H9 (cell line): ENCODE measurements around the gene LIN9. TPM values are rescaled to one million over a fixed set of nuclear protein-coding genes. Genes with fewer than 3 reads are reported as not detected.

Source experiments
- DNase-seq: peaks from one replicate; pipeline ENCODE4 v3.0.0-alpha.2; 2017
- H2AFZ ChIP-seq: one replicate; pipeline ENCODE4 v1.6.1; 2013; ENCODE audit warnings: mild to moderate bottlenecking, low read length, control low read depth, moderate library complexity
- H2AK5ac ChIP-seq: 2 replicates; pipeline ENCODE4 v1.6.1; 2013; ENCODE audit warnings: low read length, control low read depth, mixed read lengths; ENCODE audit not compliant: insufficient read length
- H2BK120ac ChIP-seq: one replicate; pipeline ENCODE4 v1.6.1; 2013; ENCODE audit warnings: low read depth, mild to moderate bottlenecking, low read length, control low read depth, inconsistent platforms; ENCODE audit not compliant: poor library complexity, severe bottlenecking
- H2BK12ac ChIP-seq: 2 replicates; pipeline ENCODE4 v1.6.1; 2013; ENCODE audit warnings: low read length, control low read depth, mixed read lengths, low read depth; ENCODE audit not compliant: insufficient read length
- H2BK15ac ChIP-seq: 2 replicates; pipeline ENCODE4 v1.6.1; 2013; ENCODE audit warnings: low read depth, low read length, control low read depth
- H2BK20ac ChIP-seq: one replicate; pipeline ENCODE4 v1.6.1; 2013; ENCODE audit warnings: low read depth, mild to moderate bottlenecking, low read length, control low read depth, inconsistent platforms; ENCODE audit not compliant: poor library complexity, severe bottlenecking
- H2BK5ac ChIP-seq: 2 replicates; pipeline ENCODE4 v1.6.1; 2013; ENCODE audit warnings: low read length, control low read depth, mixed read lengths; ENCODE audit not compliant: insufficient read length
- H3K14ac ChIP-seq: 2 replicates; pipeline ENCODE4 v1.6.1; 2013; ENCODE audit warnings: low read length, control low read depth; ENCODE audit not compliant: insufficient read depth
- H3K18ac ChIP-seq: 2 replicates; pipeline ENCODE4 v1.6.1; 2013; ENCODE audit warnings: low read depth, mild to moderate bottlenecking, mixed read lengths, low read length, control low read depth; ENCODE audit not compliant: insufficient read length
- H3K23ac ChIP-seq: 2 replicates; pipeline ENCODE4 v1.6.1; 2013; ENCODE audit warnings: low read length, control low read depth, mixed read lengths, low read depth; ENCODE audit not compliant: insufficient read length
- H3K23me2 ChIP-seq: 2 replicates; pipeline ENCODE4 v1.6.1; 2013; ENCODE audit warnings: low read depth, mild to moderate bottlenecking, mixed read lengths, low read length, control low read depth; ENCODE audit not compliant: insufficient read length, poor library complexity, severe bottlenecking
- H3K27ac ChIP-seq: 2 replicates; pipeline ENCODE4 v1.5.1; 2013; ENCODE audit warnings: low read length, control low read depth, mixed read lengths, low read depth; ENCODE audit not compliant: insufficient read length
- H3K27me3 ChIP-seq: 2 replicates; pipeline ENCODE4 v1.6.1; 2013; ENCODE audit warnings: low read length, control low read depth, inconsistent platforms; ENCODE audit not compliant: insufficient read depth
- H3K4ac ChIP-seq: 2 replicates; pipeline ENCODE4 v1.6.1; 2013; ENCODE audit warnings: low read depth, mild to moderate bottlenecking, control low read depth, inconsistent platforms, low read length, moderate library complexity
- H3K4me1 ChIP-seq: 2 replicates; pipeline ENCODE4 v1.6.1; 2013; ENCODE audit warnings: low read length, control low read depth, inconsistent platforms; ENCODE audit not compliant: insufficient read depth
- H3K4me2 ChIP-seq: 2 replicates; pipeline ENCODE4 v1.6.1; 2013; ENCODE audit warnings: low read length, control low read depth, mixed read lengths; ENCODE audit not compliant: insufficient read length, insufficient read depth
- H3K56ac ChIP-seq: 2 replicates; pipeline ENCODE4 v1.6.1; 2013; ENCODE audit warnings: low read depth, mild to moderate bottlenecking, mixed read lengths, low read length, control low read depth; ENCODE audit not compliant: insufficient read length
- H3K79me1 ChIP-seq: 2 replicates; pipeline ENCODE4 v1.6.1; 2013; ENCODE audit warnings: low read depth, mild to moderate bottlenecking, moderate library complexity, low read length, control low read depth, inconsistent platforms; ENCODE audit not compliant: insufficient read depth, poor library complexity, severe bottlenecking
- H3K79me2 ChIP-seq: 2 replicates; pipeline ENCODE4 v1.6.1; 2013; ENCODE audit warnings: low read length, control low read depth, inconsistent platforms; ENCODE audit not compliant: insufficient read depth
- H3K9ac ChIP-seq: 2 replicates; pipeline ENCODE4 v1.6.1; 2013; ENCODE audit warnings: low read length, control low read depth, mixed read lengths; ENCODE audit not compliant: insufficient read length; ENCODE audit errors: extremely low read depth
- H3K9me3 ChIP-seq: one replicate; pipeline ENCODE4 v1.6.1; 2013; ENCODE audit warnings: low read depth, low read length, inconsistent platforms; ENCODE audit not compliant: control insufficient read depth
- H3T11ph ChIP-seq: one replicate; pipeline ENCODE4 v1.6.1; 2013; ENCODE audit warnings: mild to moderate bottlenecking, low read length, control low read depth, inconsistent platforms
- H4K20me1 ChIP-seq: one replicate; pipeline ENCODE4 v1.6.1; 2013; ENCODE audit not compliant: control insufficient read depth, insufficient read length, insufficient read depth
- H4K5ac ChIP-seq: 2 replicates; pipeline ENCODE4 v1.6.1; 2013; ENCODE audit warnings: low read depth, mild to moderate bottlenecking, mixed read lengths, low read length, control low read depth; ENCODE audit not compliant: insufficient read length
- H4K8ac ChIP-seq: replicated peaks from 2 replicates; pipeline ENCODE4 v1.6.1; 2013; ENCODE audit warnings: low read length, control low read depth, mixed read lengths, low read depth; ENCODE audit not compliant: insufficient read length
- H4K91ac ChIP-seq: 2 replicates; pipeline ENCODE4 v1.6.1; 2013; ENCODE audit warnings: low read depth, mild to moderate bottlenecking, moderate library complexity, mixed read lengths, low read length, control low read depth; ENCODE audit not compliant: insufficient read length
- H3K27ac Mint-ChIP-seq, 3 experiments: 2 replicates in 2 of 3; 3 replicates in 1 of 3; pipeline ENCODE4 v1.8.0; 2020 to 2021; ENCODE audit warnings: mixed read lengths in 3 of 3, mild to moderate bottlenecking in 1 of 3, moderate library complexity in 1 of 3
- H3K27me3 Mint-ChIP-seq: 2 replicates; pipeline ENCODE4 v1.8.0; 2021; ENCODE audit warnings: low read depth, mild to moderate bottlenecking, moderate library complexity, mixed read lengths
- H3K36me3 Mint-ChIP-seq, 3 experiments: 2 replicates in 2 of 3; 3 replicates in 1 of 3; pipeline ENCODE4 v1.8.0; 2020 to 2021; ENCODE audit warnings: low read depth in 3 of 3, mixed read lengths in 3 of 3; ENCODE audit not compliant: insufficient read depth in 1 of 3
- H3K4me1 Mint-ChIP-seq, 2 experiments: 2 replicates each; pipeline ENCODE4 v1.8.0; 2020; ENCODE audit warnings: mixed read lengths in 2 of 2
- H3K4me3 Mint-ChIP-seq, 2 experiments: 2 replicates in 1 of 2; 3 replicates in 1 of 2; pipeline ENCODE4 v1.8.0; 2020 to 2021; ENCODE audit warnings: mild to moderate bottlenecking in 2 of 2, mixed read lengths in 2 of 2, moderate library complexity in 1 of 2
- H3K9me3 Mint-ChIP-seq, 2 experiments: 2 replicates in 1 of 2; 3 replicates in 1 of 2; pipeline ENCODE4 v1.8.0; 2020; ENCODE audit warnings: mild to moderate bottlenecking in 2 of 2, mixed read lengths in 2 of 2, moderate library complexity in 1 of 2
- CTCF ChIP-seq: fragments of 200-600 bp; sonication (generic); conservative IDR thresholded peaks from 3 replicates; pipeline ENCODE4 v1.8.0; 2021; ENCODE audit warnings: antibody characterized with exemption, mild to moderate bottlenecking
- WGBS: extraction: QIAGEN DNeasy Blood & Tissue Kit; methylation state at CpG from one replicate; pipeline ENCODE4 v1.1.7; 2013; ENCODE audit warnings: missing lambda C conversion rate, low lambda C conversion rate, mixed read lengths; ENCODE audit not compliant: insufficient read length; ENCODE audit errors: extremely low coverage; 5-methylcytosine and 5-hydroxymethylcytosine counted together
- total RNA-seq: library from RNA; stranded (reverse); gene quantifications from 2 replicates; pipeline ENCODE4 v1.2.1, GENCODE V29; 2021

The LIN9 gene
- total RNA-seq, 1 experiment from 2014 or later, result 9.5 TPM

- no peaks in the 10 kb centered on the region; the same call in 1 of the 2 replicates for H3K27me3 ChIP-seq
- no peaks in the 10 kb centered on the region for H4K20me1 ChIP-seq
- peaks cover 7% of the 10 kb centered on the region; the same call in 1 of the 2 replicates for H3K4me1 ChIP-seq
- no peak overlapping the region for H3K4me2 ChIP-seq
- H4K8ac ChIP-seq, result no peak overlapping the region
- no peak overlapping the region for H3K18ac ChIP-seq
- DNase-seq, result no peak
- H3K36me3 Mint-ChIP-seq, result peaks cover 0 to 3% (median 0%) of the 10 kb centered on the region in 3 experiments; a peak in 3 of 7 replicates
- no peak overlapping the region for H2BK12ac ChIP-seq
- H3K9me3 Mint-ChIP-seq, result no peaks in the 10 kb centered on the region
- peaks cover 6% of the 10 kb centered on the region; the same call in 1 of the 2 replicates for H3K79me2 ChIP-seq
- TF ChIP-seq CTCF, result no peak
- H3K9ac ChIP-seq, result no peak overlapping the region
- H3K4me3 Mint-ChIP-seq, result peak overlapping the region in 1 of 2 experiments; percentile 16; a peak in 1 of 5 replicates
- H3K4me1 Mint-ChIP-seq, result peaks cover 33 to 38% of the 10 kb centered on the region in 2 experiments
- H2BK15ac ChIP-seq, result no peak overlapping the region
- H3K27me3 Mint-ChIP-seq, result peaks cover 6% of the 10 kb centered on the region
- no peak overlapping the region for H2BK5ac ChIP-seq
- no peak overlapping the region for H4K91ac ChIP-seq
- WGBS, result no CpG with 5 or more reads among the region's 5 CpGs
- H3K23me2 ChIP-seq, result peaks cover 11% of the 10 kb centered on the region
- H3K56ac ChIP-seq, result no peak overlapping the region
- no peak overlapping the region for H2AFZ ChIP-seq
- H3K4ac ChIP-seq, result no peak overlapping the region
- no peak overlapping the region for H3T11ph ChIP-seq
- H2BK120ac ChIP-seq, result no peak overlapping the region
- no peaks in the 10 kb centered on the region for H3K9me3 ChIP-seq
- H3K14ac ChIP-seq, result no peak overlapping the region
- no peak overlapping the region for H2BK20ac ChIP-seq
- H4K5ac ChIP-seq, result no peak overlapping the region
- H3K79me1 ChIP-seq, result peaks cover 10% of the 10 kb centered on the region
- no peak overlapping the region for H2AK5ac ChIP-seq
- H3K23ac ChIP-seq, result no peak overlapping the region
- H3K27ac ChIP-seq, result no peak overlapping the region
- H3K27ac Mint-ChIP-seq, result peak overlapping the region in 2 of 3 experiments; percentile 6 to 66; a peak in 3 of 7 replicates
These were observed 3.8 kb downstream of the LIN9 start for GRCh38 chr1:226305184-226305583.
